Kidney capillary endothelial cell (primary cell): ENCODE results near the gene SDHB.

Source experiments
- DNase-seq: peaks from one replicate; pipeline ENCODE4 v3.0.0-alpha.2; 2018; ENCODE audit warnings: low spot score

Gene SDHB

DNA sequence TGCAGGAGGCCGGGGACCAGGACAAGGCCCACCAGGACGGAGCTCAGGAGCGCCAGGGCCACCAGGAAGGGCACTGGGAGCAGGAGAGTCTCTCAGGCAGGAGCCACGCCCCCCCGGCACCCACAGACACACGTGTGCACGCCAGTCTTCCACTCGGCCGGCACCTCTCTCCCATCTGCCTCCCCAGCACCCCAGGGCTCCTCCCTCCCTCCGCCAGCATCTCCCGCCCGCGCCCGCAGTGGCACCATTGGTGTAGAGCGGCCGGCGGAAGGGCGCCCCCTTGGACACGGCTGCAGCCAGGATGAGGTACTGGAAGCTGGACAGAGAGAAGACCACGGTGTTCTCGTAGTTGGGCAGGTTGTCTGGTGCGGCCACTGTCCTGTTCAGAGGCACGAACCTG lies 67.3 kb downstream of the SDHB start:
- no peak for DNase-seq

DNA sequence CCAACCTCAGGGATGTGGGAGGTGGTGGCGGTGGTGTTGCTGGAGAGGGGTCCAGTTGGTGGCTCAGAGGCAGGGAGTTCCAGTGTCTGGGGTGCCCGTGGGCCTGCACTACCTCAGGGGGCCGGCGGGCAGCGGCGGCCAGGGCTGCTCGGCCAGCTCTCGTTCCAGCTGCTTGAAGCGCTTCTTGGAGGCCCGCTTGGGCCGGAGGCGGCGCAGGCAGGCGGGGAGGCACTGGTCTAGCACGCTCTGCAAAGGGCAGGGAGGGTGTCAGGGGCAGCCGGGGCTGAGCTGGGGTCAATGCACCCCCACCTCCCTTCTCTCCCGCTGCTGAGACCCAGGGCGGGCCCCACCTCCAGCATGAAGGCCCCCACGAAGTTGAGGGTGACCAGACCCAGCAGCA lies 67.7 kb downstream of the SDHB start:
- DNase-seq = no peak

- DNase-seq = peak; percentile 84
Measured at GRCh38 chr1:16984717-16985116, 69.1 kb downstream of the SDHB start.

DNA sequence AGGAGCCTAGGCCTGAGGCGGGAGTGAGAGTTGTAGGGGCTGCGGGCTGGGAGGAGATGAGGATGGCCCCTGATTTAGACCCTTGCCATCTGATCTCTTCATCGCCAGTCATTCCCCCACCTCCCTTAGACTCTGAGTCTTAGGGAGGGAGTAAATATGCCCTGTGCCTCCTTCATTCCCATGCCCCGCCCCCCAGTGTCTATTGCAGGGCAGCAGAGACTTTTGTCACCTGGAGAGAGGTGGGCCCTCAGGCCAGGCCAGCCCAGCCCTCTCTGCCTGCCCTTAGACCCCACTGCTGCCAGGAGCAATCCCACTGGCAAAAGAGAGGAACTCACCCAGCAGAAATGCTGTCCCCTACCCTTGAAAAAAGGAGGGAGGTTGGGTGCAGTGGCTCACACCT lies 70.2 kb downstream of the SDHB start:
- no peak for DNase-seq

DNA sequence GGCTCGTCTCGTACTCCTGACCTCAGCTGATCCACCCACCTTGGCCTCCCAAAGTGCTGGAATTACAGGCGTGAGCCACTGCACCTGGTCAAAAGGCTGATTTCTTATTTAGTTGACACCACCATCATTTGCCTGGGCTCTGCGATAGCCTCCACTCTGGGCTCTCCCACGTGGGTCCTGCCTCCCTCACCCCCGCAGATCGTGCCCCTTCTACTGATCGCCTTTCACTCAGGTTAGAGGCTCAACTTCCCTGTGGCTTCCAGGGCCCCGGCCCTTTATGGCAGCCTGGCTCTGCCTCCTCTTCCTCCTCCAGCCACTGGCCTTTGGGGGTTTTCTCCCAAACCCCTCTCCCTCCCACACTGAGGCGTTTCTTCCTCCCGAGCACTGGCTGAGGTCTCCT lies 70.9 kb downstream of the SDHB start:
- DNase-seq = no peak

DNA sequence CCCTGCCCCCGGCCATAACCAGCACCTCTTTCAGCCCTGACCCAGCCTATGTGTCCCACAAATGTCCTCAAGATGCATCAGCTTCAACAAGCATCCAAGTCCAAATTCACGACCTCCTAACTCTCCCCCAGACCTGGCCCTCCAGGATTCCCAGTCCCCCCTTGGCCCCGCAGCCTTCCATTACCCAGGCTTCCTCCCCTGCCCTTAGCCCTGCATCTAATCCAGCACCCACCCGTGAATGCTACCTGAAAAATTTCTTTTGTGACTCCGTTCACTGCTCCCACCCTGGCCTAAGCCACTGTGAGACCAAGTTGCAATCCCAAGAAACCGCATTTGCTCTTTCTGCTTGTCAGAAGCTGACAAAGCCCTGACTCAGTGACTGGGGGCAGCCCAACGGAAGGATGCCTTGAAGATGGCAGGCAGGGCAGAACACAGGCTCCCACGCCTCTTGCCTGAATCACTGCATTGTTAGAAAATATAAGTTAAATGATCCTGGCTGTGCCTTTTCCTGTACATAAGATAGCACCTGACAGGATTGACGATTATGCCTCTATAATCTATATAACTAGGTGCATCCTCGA lies 72.5 kb downstream of the SDHB start:
- DNase-seq = peak; percentile 73

- no peak for DNase-seq
Measured at GRCh38 chr1:16980473-16981268, 73.2 kb downstream of the SDHB start, which contains the start of gene MFAP2. TSS of gene MFAP2 (minus strand) at chr1:16980620. CDS start at chr1:16978273, 2,347 bp downstream.

DNA sequence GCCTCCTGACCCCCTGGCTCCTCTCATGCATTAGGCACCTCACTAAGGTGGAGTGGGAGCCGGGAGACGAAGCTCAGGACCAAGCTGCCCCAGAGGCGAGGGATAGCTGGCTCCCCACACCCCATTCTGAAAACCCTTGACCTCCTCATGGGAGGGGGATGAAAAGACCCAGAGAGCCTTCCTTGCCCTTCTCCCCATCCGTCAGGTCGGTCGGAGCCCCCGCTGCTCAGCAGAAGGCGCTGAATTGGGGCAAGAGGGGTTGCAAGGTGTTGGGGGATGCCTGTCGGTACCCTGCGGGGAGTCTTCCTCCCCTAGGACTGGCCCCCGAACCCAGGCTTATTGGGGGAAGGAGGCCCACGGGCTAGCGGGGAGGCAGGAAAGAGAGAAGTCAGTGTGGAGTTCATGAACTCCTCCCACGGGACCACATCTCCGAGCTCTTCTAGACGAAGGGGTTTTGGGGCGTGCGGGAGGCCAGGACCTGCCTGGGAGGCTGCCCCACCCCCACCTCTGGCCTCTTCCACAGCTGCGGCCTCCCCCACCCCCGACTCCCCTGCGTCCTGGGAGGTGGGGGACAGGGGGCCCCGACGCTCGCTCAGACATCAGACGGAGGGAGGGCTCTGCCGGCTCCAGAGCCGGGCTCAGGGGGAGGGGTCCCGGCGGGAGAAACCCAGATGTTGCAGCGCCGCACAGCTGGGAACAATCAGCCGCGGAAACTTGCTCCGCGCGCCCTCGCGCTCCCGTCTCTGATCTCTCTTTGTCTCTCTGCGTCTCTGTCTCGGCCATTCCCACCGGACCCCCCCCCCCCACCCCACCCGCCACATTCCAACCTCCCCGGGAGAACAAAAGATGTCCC lies 74.1 kb downstream of the SDHB start:
- DNase-seq = no peak

DNA sequence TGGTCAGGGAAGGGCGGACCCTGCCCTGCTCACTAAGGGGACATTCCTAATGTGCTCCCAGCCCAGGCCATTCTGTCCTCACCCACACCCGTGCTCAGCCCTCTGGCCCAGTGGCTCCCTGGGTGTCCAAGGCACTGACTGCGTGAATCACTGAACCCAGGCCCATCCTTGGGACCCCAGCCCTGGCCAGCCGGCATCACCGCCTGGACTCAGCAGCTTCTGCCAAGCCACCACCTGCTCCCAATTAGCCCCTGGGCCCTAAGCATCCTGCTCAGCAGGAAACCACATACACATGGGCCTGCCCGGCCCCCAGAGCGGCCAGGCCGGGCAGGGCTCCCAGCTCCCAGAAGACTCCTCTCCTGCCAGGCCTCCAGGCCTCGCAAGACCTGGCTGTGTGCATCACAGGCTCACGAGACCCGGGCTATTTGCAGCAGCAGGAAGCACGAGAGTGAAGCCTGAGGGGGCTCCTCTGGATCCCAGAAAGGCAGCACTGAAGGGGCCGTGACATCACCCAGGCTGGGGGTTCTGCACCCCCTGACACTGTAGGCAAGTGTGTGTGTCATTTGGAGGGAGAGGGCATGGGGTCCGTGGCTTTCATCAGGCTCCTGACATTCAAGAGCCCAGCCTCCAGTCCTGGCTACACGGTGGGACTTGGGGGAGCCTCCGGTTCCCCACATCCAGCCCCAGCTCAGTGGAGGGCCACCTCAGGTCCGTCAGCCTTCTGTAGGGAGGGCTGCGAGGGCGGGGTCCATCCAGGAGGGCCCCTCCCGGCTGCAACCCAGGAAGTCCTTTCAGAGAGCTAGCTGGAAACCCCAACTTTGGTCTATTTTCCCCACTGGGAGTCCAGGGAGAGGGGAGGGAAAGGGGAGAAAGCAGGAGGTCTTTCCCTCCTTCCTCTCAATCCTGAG lies 75.0 kb downstream of the SDHB start:
- no peak for DNase-seq

DNA sequence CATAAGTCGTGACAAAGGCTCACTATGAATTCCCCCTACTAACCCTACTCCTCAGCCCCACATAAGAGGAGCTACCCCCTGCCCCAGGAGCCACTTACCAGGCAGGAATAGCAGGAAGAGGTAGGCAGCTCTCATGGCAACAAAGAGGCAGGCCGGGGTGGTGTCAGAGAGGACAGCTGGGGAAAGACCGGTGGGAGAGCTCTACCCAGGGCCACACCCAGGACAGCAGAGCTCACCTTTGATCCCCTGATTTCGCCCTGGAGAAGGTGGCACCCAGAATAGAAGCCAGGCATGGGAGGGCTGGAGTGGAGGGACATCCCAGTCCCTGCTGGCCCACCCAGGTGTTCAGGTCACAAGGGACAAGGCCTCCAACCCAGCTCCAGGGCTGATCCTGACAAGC lies 75.7 kb downstream of the SDHB start:
- DNase-seq = no peak

DNA sequence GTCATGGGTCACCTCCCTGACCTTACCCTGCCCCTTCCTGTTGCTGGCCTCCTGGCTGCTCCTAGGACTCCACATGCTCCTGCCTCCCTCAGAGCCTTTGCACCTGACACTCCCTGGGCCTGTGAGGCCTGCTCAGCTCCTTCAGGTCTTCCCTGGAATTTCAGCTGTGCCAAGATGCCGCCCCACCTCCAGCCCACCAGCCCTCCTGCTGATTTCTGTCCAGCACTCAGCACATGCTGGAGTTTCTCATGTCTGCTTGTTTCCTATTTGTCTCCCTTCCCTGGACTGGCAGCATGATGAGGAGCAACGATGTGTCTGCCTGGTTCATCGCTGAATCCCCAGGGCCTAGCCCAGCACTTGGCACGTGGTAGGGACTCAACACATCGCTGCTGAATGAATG lies 76.5 kb downstream of the SDHB start:
- no peak for DNase-seq

DNA sequence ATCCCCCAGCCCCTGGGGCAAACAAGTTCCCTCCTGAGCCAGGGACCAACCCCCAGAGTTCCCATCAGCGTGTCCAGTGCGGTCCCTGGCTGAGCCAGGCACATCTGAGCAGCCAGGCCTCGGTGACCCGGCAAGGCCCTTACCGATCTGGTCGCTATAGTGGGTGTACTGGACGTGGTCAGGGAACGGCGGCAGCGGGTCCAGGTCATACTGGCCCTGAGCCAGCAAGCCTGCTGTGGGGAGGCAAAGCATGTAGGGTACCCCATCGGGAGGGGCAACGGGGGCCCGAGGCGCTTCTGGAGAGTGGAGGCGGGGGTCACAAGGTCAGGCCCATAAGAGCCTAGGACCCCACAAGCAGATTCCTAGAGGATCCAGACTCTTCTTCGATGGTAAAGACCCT lies 76.9 kb downstream of the SDHB start:
- no peak for DNase-seq

DNA sequence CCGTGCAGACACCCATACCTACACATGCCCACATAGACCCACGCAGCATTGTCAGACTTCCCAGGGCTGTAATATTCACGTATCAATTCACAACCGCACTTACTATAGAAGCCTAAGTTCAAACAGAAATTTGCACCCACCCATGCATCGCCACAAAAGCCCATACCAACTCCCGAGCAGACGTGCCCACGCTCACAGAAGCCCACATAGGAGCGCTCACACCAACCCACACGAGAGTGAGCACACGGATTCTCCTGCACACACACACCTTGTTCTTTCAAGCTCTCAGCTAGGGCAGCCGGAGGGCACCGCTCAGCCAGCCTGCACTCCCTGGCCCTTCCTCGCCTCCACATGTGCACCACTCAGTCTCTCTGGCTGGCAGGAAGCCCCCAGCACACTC lies 78.0 kb downstream of the SDHB start:
- no peak for DNase-seq

DNA sequence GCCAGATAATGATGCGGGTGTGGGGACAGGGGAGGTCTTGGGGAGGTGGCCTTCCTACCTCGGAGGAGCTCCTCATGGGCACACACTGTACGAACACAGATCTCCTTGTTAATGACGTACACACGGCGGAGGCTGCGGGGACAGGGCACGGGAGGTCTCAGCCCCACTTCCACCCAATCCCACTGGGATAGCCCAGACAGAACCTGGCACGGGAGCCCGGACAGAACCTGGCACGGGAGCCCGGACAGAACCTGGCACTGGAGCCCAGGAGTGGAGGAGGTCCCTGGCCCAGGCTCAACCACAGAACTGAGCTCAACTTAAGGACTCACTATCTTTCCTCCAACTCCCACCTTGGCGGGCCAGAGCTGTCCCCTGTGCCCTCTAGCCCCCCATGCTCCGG lies 78.6 kb downstream of the SDHB start:
- DNase-seq = no peak

- DNase-seq = no peak
Measured at GRCh38 chr1:16973215-16973614, 80.6 kb downstream of the SDHB start.

DNA sequence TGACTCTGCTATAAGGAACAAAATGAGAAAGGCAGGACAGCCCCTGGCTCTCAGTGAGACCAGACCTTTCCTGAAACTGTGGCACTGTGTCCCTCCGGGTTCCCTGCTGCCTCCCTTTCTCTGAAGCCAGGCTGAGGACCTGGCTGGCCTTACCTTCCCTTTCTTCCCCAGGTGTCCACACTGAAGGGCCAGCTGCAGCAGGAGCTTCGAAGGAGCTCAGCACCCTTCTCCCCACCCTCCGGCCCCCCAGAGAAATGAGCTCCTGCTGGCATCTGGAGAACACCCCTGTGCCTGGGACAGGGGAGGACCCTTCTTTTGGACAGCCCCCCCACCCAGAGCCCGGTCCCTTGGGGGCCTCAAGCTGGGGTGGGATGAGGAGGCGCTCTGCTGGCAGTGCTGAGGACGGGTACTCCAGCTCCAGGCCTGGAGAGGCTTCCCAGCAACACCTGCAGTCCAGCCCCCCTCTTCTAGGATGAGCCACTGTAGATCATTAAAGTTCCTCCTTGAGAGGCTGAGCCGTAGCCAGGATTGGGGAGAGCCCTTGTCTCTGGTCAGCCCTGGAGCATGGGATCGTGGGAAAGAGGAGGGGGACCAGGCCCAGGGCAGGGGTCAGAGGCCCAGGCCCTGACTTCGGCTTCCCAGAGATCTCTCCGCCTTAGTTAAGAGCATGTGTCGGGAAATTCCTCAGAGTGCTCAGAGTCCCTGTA lies 81.5 kb downstream of the SDHB start:
- no peak for DNase-seq

GRCh38 chr1:16971341-16972188 lies 82.3 kb downstream of the SDHB start:
- no peak for DNase-seq

- DNase-seq = no peak
Measured at GRCh38 chr1:16970132-16970910, 83.5 kb downstream of the SDHB start.

DNA sequence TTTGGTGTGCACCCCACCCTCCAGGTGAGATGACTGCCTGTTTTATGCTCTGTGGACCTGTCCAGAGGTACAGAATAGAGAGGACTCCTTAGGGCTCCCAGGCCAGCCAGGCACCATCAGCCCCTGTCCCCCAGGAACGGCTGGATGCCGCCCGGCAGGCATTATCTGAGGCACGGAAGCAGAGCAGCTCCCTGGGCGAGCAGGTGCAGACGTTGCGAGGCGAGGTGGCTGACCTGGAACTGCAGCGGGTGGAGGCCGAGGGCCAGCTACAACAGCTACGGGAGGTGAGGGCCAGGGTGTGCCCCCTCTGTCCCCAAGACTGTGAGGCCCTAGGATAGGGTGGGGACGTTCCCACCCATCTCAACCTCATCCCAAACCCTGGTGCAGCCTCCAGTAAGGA lies 84.2 kb downstream of the SDHB start:
- no peak for DNase-seq
